Epithelial cell of proximal tubule (primary cell): ENCODE results near the gene MCC. TPM values are rescaled to one million over a fixed set of nuclear protein-coding genes. Genes with fewer than 3 reads are reported as not detected.

Experiments
- DNase-seq: peaks from one replicate; pipeline ENCODE4 v3.0.0-alpha.2; 2011; ENCODE audit warnings: low read depth
- H3K4me3 ChIP-seq: 2 replicates; pipeline ENCODE4 v1.5.1; 2011; ENCODE audit warnings: low read depth, mild to moderate bottlenecking, low read length
- total RNA-seq: library from RNA; depleted of rRNA; stranded (reverse); fragments of >200 nt; gene quantifications from 2 replicates; pipeline ENCODE4 v1.2.3, GENCODE V29; 2015
- TF ChIP-seq, protein P1 (sequence below): conservative IDR thresholded peaks from 2 replicates; pipeline ENCODE4 v1.5.1; 2012; ENCODE audit warnings: low read depth, mild to moderate bottlenecking, low read length

The MCC gene
- total RNA-seq, 1 donor from 2014 or later, result 6.3 TPM

DNA sequence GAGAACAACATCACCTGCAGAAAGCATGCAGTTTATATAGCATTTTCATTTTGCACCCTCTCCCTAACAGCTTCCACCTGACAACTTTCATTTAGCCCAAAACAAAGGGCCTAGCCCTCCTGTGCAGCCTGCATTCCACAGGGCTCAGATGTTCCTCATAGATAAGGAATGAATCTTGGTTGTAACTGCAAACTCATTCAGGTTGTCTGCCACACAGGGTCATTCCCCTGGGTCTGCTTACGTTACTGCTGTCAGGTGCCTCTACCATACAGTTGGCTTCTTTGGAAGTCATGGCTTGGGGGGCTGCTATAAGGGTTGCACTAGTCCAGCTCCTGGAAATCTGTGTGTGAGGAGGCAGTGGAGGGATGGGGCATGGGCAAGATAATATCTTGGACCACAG is 514.3 kb downstream of the MCC start:
- TF ChIP-seq, protein P1, sequence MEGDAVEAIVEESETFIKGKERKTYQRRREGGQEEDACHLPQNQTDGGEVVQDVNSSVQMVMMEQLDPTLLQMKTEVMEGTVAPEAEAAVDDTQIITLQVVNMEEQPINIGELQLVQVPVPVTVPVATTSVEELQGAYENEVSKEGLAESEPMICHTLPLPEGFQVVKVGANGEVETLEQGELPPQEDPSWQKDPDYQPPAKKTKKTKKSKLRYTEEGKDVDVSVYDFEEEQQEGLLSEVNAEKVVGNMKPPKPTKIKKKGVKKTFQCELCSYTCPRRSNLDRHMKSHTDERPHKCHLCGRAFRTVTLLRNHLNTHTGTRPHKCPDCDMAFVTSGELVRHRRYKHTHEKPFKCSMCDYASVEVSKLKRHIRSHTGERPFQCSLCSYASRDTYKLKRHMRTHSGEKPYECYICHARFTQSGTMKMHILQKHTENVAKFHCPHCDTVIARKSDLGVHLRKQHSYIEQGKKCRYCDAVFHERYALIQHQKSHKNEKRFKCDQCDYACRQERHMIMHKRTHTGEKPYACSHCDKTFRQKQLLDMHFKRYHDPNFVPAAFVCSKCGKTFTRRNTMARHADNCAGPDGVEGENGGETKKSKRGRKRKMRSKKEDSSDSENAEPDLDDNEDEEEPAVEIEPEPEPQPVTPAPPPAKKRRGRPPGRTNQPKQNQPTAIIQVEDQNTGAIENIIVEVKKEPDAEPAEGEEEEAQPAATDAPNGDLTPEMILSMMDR, result no peak
- no peak for DNase-seq

DNA sequence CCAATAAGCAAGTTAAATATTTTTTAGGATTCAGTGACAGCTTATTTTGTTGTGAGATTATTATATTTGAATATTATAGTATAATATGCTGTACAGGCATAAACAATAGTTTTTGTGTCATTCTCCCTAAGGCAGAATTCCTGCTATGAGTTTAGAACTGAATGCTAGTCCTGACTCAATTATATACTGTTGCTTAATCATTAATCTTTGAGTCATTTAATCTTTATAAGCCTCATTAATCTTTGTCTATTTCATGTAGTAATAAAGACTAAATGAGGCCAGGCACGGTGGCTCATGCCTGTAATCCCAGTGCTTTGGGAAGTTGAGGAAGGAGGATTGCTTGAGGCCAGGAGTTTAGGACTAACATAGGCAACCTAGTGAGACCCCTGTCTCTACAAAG is 515.2 kb downstream of the MCC start:
- no peak overlapping the region for H3K4me3 ChIP-seq
- TF ChIP-seq, protein P1, result no peak
- DNase-seq, result peak; percentile 48

More for the DNA sequence above, 514.3 kb downstream of the MCC start:
- no peak overlapping the region for H3K4me3 ChIP-seq

Other genes starting within 250 kb of the MCC start
- not detected in 2 replicates for gene TSSK1B, start 53.5 kb downstream of the MCC start, total RNA-seq
- 7.3 and 10.2 TPM in 2 replicates for gene YTHDC2, start 25.2 kb upstream of the MCC start, total RNA-seq